ENCODE data around the gene ACSL3.

ACSL3 gene

DNA sequence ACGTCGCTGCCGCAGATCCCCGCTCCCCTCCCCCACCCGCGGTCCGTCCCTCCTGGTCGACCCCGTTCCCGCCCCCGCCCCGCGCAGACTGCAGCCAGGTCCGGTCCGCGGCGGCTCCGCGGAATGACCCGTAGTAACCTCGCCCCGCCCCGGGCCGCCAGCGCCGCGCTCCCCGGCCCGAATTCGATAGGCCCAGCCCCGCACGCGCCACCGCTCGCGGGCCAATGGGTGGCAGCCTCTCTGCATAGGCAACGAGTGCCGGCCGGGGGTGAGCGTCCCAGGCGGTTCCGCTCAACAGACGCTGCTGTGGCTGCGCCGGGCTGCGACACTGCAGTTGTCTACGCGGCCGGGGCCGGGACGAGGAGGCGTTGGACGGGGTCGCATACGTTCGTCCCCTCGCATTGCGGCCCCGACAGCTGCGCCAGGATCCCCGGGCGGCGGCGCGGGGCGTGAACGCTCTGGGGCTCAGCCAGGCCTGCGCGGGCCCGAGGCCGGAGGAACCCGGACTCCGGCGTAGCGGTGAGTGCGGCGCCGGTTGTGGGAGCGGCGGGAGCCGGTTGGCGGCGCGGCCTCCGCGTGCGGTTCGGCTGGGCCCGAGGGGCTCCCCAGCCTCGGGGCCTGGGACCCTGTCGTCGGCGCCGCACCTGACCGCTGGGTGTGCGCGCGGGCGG lies at the start of gene ACSL3:
Gene ACSL3, plus strand, starts transcription at position 297 of the 671 bp plus-strand sequence. CDS start 47,737 bp downstream, outside the sequence.
- Mint-ChIP-seq H3K9me3 (no peaks in the 10 kb centered on the region), H3K27me3 (peaks cover 12% of the 10 kb centered on the region), H3K36me3 (peaks cover 4% of the 10 kb centered on the region), H3K27ac (peak within 1 kb of the TSS; percentile 91), H3K4me3 (peak within 1 kb of the TSS; percentile 76), H3K4me1 (peaks cover 12% of the 10 kb centered on the region)
- DNase-seq = peak; percentile 96
- CTCF ChIA-PET = interaction anchor here (0.7 to 1.5 kb wide), 7 partner anchors 45 to 543 kb away, joined by 3 to 16 read pairs (median 3); no protein-coding TSS in a partner anchor

DNA sequence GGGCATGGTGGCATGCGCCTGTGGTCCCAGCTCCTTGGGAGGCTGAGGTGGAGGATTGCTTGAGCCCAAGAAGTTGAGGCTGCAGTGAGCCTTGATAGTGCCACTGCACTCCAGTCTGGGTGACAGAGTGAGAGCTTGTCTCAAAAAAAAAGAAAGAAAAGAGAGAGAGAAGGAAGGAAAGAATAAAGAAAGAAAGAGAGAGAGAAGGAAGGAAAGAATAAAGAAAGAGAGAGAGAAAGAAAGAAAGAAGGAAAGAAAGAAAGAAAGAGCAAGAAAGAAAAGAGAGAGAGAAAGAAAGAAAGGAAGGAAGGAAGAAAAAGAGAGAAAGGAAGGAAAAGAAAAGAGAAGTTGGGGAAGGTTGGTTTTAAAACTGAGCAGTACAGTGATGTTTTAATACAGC lies 49.0 kb upstream of the ACSL3 start:
- no peak for DNase-seq
- no peak overlapping the region for H3K27ac Mint-ChIP-seq

DNA sequence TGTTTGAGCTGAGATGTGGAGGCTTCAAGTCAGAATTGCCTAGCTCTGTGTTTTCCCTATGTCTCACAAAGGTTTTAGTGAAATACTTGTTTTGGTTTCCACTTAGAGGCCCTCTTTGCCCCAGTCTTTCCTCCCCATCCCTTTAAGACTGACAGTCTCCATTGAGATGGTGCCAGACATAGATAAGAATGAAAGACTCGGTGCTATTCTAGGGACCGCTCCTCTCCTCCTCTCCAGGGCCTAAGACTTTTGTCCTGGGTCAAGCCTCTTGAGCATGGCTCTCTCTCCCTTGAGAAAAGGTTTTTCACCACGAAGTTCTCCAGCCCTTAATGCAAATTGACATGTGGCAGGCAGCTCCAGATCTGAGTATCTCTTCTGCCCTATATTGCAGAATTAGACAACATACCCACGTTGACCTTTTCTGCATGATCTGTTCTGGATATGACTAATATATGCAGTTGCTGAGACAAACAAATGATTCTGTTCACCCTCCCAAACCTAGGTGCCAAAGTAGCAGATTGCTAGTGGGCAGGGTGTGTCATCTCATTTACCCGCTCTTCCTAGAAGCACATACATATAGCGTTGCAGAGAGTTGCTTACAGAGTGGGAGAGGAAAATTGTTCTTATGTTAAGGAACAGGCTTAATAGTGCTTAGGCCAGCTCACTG lies 47.5 kb upstream of the ACSL3 start:
- Mint-ChIP-seq H3K4me1 (peaks cover 3% of the 10 kb centered on the region), H3K9me3 (no peaks in the 10 kb centered on the region), H3K27ac (no peak overlapping the region), H3K27me3 (peaks cover 6% of the 10 kb centered on the region), H3K4me3 (no peak overlapping the region), H3K36me3 (no peaks in the 10 kb centered on the region)
- DNase-seq = no peak
- CTCF ChIA-PET = interaction anchor here (1.0 to 1.6 kb wide), 3 partner anchors 16 to 106 kb away, joined by 3 to 4 read pairs (median 4); no protein-coding TSS in a partner anchor

More for the DNA sequence above, 49.0 kb upstream of the ACSL3 start:
- no peak overlapping the region for H3K4me3 Mint-ChIP-seq
- no peaks in the 10 kb centered on the region for H3K36me3 Mint-ChIP-seq
- CTCF ChIA-PET = interaction anchor here (0.9 kb wide), 1 partner anchor 15 kb away, joined by 3 read pairs; no protein-coding TSS in a partner anchor
- H3K27me3 Mint-ChIP-seq = peaks cover 6% of the 10 kb centered on the region
- peaks cover 3% of the 10 kb centered on the region for H3K4me1 Mint-ChIP-seq
- no peaks in the 10 kb centered on the region for H3K9me3 Mint-ChIP-seq

DNA sequence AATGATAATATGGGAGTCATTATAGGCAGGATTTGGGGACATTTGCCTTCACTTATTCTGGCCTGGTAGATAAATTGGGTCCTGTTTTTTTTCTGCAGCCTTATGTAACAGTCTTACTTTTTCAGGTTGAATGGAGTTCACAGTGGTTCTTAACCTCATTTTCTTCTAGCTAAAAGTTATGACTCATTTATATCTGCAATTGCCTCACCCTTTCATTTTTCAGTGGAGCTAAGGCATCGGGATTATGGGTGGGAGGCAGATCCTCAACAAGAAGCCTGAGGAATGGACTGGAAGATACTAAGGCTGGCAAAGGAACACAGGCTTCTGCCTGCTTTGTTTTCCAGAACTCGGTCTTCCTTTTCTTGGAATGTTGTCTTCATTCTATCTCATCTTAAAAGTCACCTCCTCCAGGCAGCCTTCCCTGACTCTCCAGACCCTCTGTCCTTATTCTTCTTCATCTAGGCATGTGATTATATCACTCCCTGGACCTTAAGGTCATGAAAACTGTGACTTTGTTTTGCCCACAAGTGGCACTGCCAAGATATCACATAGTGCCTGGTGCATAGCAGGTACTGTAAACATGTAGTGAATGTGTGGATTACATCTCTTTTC lies 41.0 kb upstream of the ACSL3 start:
- Mint-ChIP-seq H3K27ac (no peak overlapping the region), H3K27me3 (peaks cover 4% of the 10 kb centered on the region), H3K36me3 (no peaks in the 10 kb centered on the region), H3K4me1 (no peaks in the 10 kb centered on the region), H3K9me3 (no peaks in the 10 kb centered on the region), H3K4me3 (no peak overlapping the region)
- CTCF ChIA-PET = no interaction called here
- DNase-seq = no peak

DNA sequence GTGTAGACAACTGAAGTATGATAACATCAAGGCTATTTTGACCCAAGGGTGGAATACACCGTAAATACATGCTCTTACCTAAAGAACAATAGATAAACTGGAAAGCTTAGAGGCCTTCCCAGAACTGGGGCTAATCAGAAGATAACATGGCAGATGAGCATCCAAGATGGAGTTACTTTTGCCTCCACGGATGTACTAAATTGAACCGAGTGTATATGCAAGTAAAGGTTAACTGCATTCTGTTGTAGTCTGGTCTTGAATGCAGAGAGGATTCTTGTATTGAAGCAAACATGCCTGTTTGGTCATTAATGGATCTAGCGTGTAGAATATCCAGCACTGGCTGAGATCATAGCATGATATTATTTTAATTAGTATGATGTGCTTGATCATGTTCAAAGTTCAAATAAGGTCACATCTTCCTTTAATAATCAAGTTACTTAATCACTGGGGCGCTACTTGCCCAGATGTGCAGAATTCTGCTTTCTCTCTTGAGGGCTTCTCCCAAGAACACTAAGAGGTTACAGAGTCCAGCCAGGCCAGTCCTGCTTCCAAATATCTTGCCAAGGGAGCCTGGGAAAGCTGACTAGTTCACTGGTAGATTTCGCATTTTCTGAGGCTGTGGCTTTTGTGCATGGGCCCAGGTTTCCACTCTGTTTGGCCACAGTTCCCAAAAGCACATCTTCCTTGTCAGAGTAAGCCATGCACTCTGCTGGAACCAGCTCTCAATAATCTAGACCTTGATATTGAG lies 37.5 kb upstream of the ACSL3 start:
- no peaks in the 10 kb centered on the region for H3K9me3 Mint-ChIP-seq
- peaks cover 13% of the 10 kb centered on the region for H3K27me3 Mint-ChIP-seq
- H3K36me3 Mint-ChIP-seq = no peaks in the 10 kb centered on the region
- no peak for DNase-seq
- no peaks in the 10 kb centered on the region for H3K4me1 Mint-ChIP-seq
- H3K4me3 Mint-ChIP-seq = no peak overlapping the region
- CTCF ChIA-PET = interaction anchor here (1.5 kb wide), 1 partner anchor 25 kb away, joined by 3 read pairs; no protein-coding TSS in a partner anchor
- no peak overlapping the region for H3K27ac Mint-ChIP-seq

DNA sequence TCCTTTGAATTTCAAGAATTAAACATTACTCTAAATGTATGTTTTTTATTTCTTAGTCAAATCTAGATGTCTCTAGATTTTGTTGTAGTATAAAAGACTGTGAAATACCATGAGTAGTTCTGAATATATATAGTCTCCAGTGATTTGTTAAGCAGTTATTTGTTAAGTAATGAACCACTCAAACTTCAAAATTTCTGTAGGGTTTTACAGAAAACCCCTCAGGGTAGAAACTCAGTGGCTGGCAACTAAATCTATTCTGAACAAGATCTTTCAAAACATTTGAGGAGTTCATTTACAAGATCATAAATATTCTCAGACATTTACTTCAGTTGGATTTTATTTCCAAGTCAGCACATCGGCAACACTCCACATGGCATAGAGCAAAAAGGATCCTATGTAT lies 35.8 kb upstream of the ACSL3 start:
- Mint-ChIP-seq H3K27me3 (peaks cover 13% of the 10 kb centered on the region), H3K27ac (no peak overlapping the region), H3K9me3 (no peaks in the 10 kb centered on the region), H3K36me3 (no peaks in the 10 kb centered on the region), H3K4me3 (no peak overlapping the region), H3K4me1 (no peaks in the 10 kb centered on the region)
- DNase-seq = no peak
- CTCF ChIA-PET = no interaction called here

DNA sequence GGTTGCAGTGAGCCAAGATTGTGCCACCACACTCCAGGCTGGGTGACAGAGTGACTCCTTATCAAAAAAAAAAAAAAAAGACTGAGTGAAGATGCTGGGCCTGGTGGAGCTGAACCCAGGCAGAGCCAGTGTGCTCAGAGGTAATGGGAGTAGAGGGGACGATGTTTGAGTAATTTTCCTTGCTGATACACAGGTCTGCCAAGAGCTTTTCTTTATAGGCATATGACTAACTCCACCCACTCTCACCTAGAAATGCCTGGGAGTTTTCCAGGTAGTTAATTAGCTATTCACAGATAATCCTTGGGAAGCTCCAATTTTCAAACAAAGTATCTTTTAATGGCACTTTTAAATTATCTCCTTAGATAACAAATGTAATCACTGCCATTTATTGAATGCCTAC lies 33.4 kb upstream of the ACSL3 start:
- CTCF ChIA-PET = interaction anchor here (0.6 kb wide), 1 partner anchor 13 kb away, joined by 3 read pairs; no protein-coding TSS in a partner anchor
- no peak for DNase-seq
- Mint-ChIP-seq H3K9me3 (no peaks in the 10 kb centered on the region), H3K27ac (no peak overlapping the region), H3K36me3 (no peaks in the 10 kb centered on the region), H3K4me3 (no peak overlapping the region), H3K4me1 (no peaks in the 10 kb centered on the region), H3K27me3 (peaks cover 16% of the 10 kb centered on the region)

DNA sequence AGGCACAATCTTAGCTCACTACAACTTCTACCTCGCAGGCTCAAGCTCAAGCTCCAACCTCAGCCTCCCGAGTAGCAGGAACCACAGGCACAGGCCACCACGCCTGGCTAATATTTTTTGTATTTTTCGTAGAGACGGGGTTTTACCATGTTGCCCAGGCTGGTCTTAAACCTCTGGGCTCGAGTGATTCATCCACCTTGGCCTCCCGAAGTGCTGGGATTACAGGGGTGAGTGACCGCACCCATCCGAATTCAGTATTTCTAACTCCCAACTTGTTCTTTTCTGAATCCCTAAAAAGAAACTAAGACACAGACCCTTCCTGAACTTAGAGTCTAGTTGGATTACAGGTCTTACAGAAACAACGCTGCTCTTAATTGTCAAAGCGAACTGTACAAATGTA lies 32.3 kb upstream of the ACSL3 start:
- no peak overlapping the region for H3K27ac Mint-ChIP-seq
- H3K27me3 Mint-ChIP-seq = peaks cover 15% of the 10 kb centered on the region
- CTCF ChIA-PET = no interaction called here
- H3K36me3 Mint-ChIP-seq = no peaks in the 10 kb centered on the region
- no peaks in the 10 kb centered on the region for H3K9me3 Mint-ChIP-seq
- no peaks in the 10 kb centered on the region for H3K4me1 Mint-ChIP-seq
- no peak overlapping the region for H3K4me3 Mint-ChIP-seq
- DNase-seq = no peak

DNA sequence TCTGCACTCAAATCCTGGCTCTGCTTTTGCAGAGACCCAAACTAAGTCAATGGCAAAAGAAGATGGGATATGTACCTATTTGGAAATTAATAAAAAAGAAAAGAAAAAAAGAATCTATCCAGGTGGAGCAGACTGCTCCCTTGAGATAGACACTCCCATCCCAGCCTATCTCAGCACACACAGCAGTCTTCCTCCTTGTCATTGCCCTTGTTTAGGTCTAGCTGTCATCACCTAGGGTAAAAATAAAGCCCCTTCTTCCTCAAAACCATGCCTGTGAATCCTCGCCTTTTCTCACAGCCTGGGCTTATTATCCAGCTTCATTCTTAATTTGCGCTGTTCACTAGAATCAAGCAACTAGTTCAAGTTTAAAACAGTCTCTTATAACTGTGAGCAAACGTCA lies 30.7 kb upstream of the ACSL3 start:
- CTCF ChIA-PET = interaction anchor here (0.9 kb wide), 1 partner anchor 141 kb away, joined by 3 read pairs; no protein-coding TSS in a partner anchor
- H3K27ac Mint-ChIP-seq = no peak overlapping the region
- H3K4me3 Mint-ChIP-seq = no peak overlapping the region

DNA sequence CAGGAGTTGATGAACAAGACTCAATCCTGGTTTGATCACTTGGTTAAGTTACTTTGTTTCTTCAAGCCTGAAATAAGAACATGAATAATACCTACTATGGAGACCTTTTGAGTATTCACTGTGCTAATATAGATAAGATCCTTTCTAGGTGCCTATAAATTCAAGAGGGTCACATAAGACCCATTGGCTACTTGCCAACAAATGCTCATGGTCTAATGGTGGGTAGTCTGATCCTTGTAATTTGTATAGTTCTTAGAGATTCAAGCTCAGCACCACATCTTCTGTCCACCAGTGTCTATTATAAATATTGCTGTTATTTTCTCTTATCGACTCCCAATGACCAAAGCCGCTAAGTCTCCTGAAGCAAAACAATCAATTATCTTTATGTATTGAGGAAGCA lies 27.4 kb upstream of the ACSL3 start:
- H3K4me1 Mint-ChIP-seq = no peaks in the 10 kb centered on the region
- no peak for DNase-seq
- no peaks in the 10 kb centered on the region for H3K9me3 Mint-ChIP-seq
- H3K27ac Mint-ChIP-seq = no peak overlapping the region
- CTCF ChIA-PET = no interaction called here
- peaks cover 12% of the 10 kb centered on the region for H3K27me3 Mint-ChIP-seq
- no peaks in the 10 kb centered on the region for H3K36me3 Mint-ChIP-seq
- H3K4me3 Mint-ChIP-seq = no peak overlapping the region

More for the DNA sequence above, 30.7 kb upstream of the ACSL3 start:
- no peak for DNase-seq
- no peaks in the 10 kb centered on the region for H3K4me1 Mint-ChIP-seq
- no peaks in the 10 kb centered on the region for H3K36me3 Mint-ChIP-seq
- no peaks in the 10 kb centered on the region for H3K9me3 Mint-ChIP-seq
- H3K27me3 Mint-ChIP-seq = peaks cover 16% of the 10 kb centered on the region

DNA sequence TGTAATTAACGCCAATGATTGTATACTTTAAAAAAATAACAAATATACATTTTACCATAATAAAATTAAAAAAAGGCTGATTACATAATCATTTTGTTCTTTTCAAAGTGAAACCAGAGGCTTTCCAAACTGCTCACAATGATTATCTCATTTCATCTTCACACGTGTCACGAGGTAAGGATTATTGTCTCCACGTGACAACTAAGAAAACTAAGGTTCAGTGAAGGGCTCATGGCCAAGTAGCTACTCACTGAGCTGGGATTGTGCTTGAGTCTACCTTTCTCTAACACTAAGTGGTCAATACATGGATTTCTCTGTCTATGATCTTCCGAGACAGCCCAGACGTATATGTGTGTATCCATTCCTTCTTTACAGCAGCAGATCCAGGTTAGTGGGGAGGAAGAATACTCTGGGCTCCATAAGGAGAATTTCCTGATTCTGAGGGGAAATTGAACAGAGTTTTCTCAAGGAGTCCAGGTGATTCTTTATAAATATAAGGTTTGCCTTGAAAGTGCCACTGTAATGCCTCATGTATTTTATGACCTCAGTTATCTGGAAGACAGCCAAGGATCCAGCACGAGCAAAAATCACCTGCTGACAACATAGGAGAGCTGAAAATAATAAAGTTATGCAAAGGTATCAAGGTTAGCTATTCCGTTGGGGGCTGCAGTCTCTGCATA lies 25.6 kb upstream of the ACSL3 start:
- Mint-ChIP-seq H3K36me3 (no peaks in the 10 kb centered on the region), H3K9me3 (no peaks in the 10 kb centered on the region), H3K4me3 (no peak overlapping the region), H3K27ac (no peak overlapping the region), H3K4me1 (peaks cover 3% of the 10 kb centered on the region), H3K27me3 (peaks cover 13% of the 10 kb centered on the region)
- DNase-seq = no peak
- CTCF ChIA-PET = no interaction called here

DNA sequence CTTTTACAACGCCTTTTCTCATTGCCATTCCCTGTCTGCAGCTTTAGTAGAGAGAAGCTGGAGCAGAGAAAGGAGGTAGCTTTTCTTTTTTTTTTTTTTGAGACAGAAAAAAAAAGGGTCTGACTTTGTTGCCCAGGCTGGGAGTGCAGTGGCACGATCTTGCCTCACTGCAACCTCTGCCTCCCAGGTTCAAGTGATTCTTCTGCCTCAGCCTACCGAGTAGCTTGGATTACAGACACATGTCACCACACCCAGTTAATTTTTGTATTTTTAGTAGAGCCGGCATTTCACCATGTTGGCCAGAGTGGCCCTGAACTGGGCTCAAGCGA lies 25.0 kb upstream of the ACSL3 start:
- Mint-ChIP-seq H3K27me3 (peaks cover 16% of the 10 kb centered on the region), H3K27ac (no peak overlapping the region), H3K9me3 (no peaks in the 10 kb centered on the region), H3K4me1 (peaks cover 3% of the 10 kb centered on the region), H3K36me3 (no peaks in the 10 kb centered on the region), H3K4me3 (no peak overlapping the region)
- no peak for DNase-seq
- CTCF ChIA-PET = interaction anchor here (0.7 kb wide), 1 partner anchor 132 kb away, joined by 3 read pairs; no protein-coding TSS in a partner anchor

DNA sequence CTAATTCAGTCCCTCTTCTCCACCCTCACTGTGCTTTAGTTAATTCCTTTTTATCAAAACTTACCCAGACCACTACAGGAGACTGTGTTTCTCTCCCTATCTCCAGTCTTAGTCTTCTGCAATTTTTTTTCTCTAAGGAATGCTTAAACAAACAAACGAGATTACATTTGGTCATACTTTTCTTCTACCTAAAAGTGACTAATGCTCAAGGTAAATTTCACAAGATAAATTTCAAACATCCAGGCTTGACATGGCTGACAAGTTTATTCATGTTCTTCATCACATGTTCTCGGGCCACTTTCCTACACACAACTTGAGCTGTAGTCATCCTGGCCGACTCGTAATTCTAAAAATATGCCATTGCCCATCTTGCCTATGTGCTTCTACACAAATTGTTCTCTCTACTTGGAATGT lies 23.2 kb upstream of the ACSL3 start:
- Mint-ChIP-seq H3K36me3 (no peaks in the 10 kb centered on the region), H3K27ac (no peak overlapping the region), H3K9me3 (no peaks in the 10 kb centered on the region), H3K4me3 (no peak overlapping the region), H3K27me3 (peaks cover 13% of the 10 kb centered on the region), H3K4me1 (peaks cover 11% of the 10 kb centered on the region)
- CTCF ChIA-PET = interaction anchor here (0.8 kb wide), 1 partner anchor 102 kb away, joined by 3 read pairs; no protein-coding TSS in a partner anchor
- no peak for DNase-seq
